Heart right ventricle (tissue), 16 donors: ENCODE results near the gene CARD8. TPM values are rescaled to one million over a fixed set of nuclear protein-coding genes. Genes with fewer than 3 reads are reported as not detected.

Experiments used
- ATAC-seq, 8 donors: fragments of 200-7000 bp; cut with Tn5 transposase; one replicate each; pipeline ENCODE4 v1.9.1; 2020; ENCODE audit warnings: mild to moderate bottlenecking in 8 of 8, moderate library complexity in 8 of 8, moderate number of reproducible peaks in 1 of 8
- DNase-seq, 2 donors: peaks; one replicate each; pipeline ENCODE4 v3.0.0-alpha.2; 2020
- H3K27ac ChIP-seq, 10 donors: fragments of 200-600 bp; sonication (generic) in 2 of 10; one replicate each; pipeline versions ENCODE4 v1.5.0 to v1.8.0; 2020 to 2022; ENCODE audit warnings: mild to moderate bottlenecking in 3 of 10
- H3K27me3 ChIP-seq, 7 donors: fragments of 200-600 bp; one replicate each; pipeline ENCODE4 v1.8.0; 2021 to 2022; ENCODE audit warnings: mild to moderate bottlenecking in 2 of 7
- H3K36me3 ChIP-seq, 9 donors: fragments of 200-600 bp; sonication (generic) in 1 of 9; one replicate each; pipeline versions ENCODE4 v1.5.0 to v1.8.0; 2020 to 2022; ENCODE audit warnings: mild to moderate bottlenecking in 2 of 9
- H3K4me1 ChIP-seq, 9 donors: fragments of 200-600 bp; sonication (generic) in 1 of 9; one replicate each; pipeline versions ENCODE4 v1.5.0 to v1.8.0; 2020 to 2022; ENCODE audit warnings: mild to moderate bottlenecking in 4 of 9
- H3K4me3 ChIP-seq, 10 donors: fragments of 200-600 bp; sonication (generic) in 2 of 10; one replicate each; pipeline versions ENCODE4 v1.5.0 to v1.8.0; 2020 to 2022; ENCODE audit warnings: mild to moderate bottlenecking in 7 of 10, moderate library complexity in 2 of 10
- H3K9me3 ChIP-seq, 11 donors: fragments of 200-600 bp in 10 of 11; sonication (generic) in 2 of 11; one replicate each; pipeline versions ENCODE4 v1.5.0 to v1.8.0; 2013 to 2022; ENCODE audit warnings: mild to moderate bottlenecking in 2 of 11, control low read depth in 1 of 11, moderate library complexity in 1 of 11
- CTCF ChIP-seq, 9 donors: fragments of 200-600 bp; sonication (generic) in 2 of 9; IDR thresholded peaks; one replicate each; pipeline versions ENCODE4 v1.5.0 to v1.8.0; 2021 to 2022; ENCODE audit warnings: antibody characterized with exemption in 9 of 9, mild to moderate bottlenecking in 5 of 9, moderate library complexity in 1 of 9
- WGBS, 2 donors: extraction: QIAGEN DNeasy Blood & Tissue Kit; methylation state at CpG; one replicate each; pipeline ENCODE4 v1.1.7; 2013; ENCODE audit warnings: inconsistent platforms in 1 of 2; 5-methylcytosine and 5-hydroxymethylcytosine counted together
- intact Hi-C, 10 donors: fragments of 100-400 bp; cut with DNase I; formaldehyde crosslinking; loops; one replicate each; pipeline versions ENCODE4 v1.11.1 to v1.14.2; 2022
- polyA plus RNA-seq, 2 donors: library from polyadenylated mRNA; stranded (reverse); fragments of 200-250 nt; gene quantifications; one replicate each; pipeline ENCODE4 v1.2.3, GENCODE V29; 2013
- total RNA-seq, 10 donors: library from RNA; stranded (reverse); fragmentation: NEBNext Ultra II Directional in 3 of 10; extraction: Animal tissue kit (Norgen Biotek cat#: 25700) in 3 of 10; gene quantifications; one replicate each; pipeline versions ENCODE4 v1.2.1 to v1.2.4, GENCODE V29; 2021 to 2023
- donor health status: Arrhythmogenic right ventricular cardiomyopathy.
- donor health status: ischemic (EF 13 %, LVEDD 7.1; RV severe dilation, severe dysfunction).
- donor health status: healthy with polysubstance abuse.
- donor health status: DM: no; HTN: yes; CAD: no.
- donor health status: DM: no; HTN: no; CAD: no.
- donor health status: ischemic (EF 25% LVEDD 6.9; RV normal size, moderate dysfunction).
- donor health status: ischemic (EF 25% LVEDD 5.7; RV mildly dilated, moderate dysfunction).
- donor health status: healthy.
- donor health status: DM: yes; HTN: yes; CAD: no.
- donor health status: Ischemic cardiomyopathy.
- donor health status: ischemic (EF 35%, LVEDD 5.7; RV mildly dilated, moderate dysfunction).
- donor health status: nonischemic (EF 11% LVEDD 7.7; RV severe dilation, severe dysfunction).
- donor health status: DM: yes; HTN: yes; CAD: no.
- donor health status: PGD.
- donor health status: ischemic (EF 29% LVEDD 5.4; RV normal size, mild dysfunction).
- donor health status: nonischemic (EF 23%, LVEDD 6.1; RV moderate dilation, normal function).

The CARD8 gene
- total and polyA plus RNA-seq, 12 donors, result 18.9 to 49.5 (median 29.4) TPM

- 83 to 86% methylated on average over 8 of the region's 8 CpGs for WGBS, 2 donors
- no peak for TF ChIP-seq CTCF (IDR thresholded peaks at IDR 0.05)
- intact Hi-C loops, result no loop called here
- H3K36me3 ChIP-seq, result peaks cover 0 to 35% (median 0%) of the 10 kb centered on the region in 9 donors
- H3K4me1 ChIP-seq, result no peaks in the 10 kb centered on the region
- DNase-seq (no peak), ATAC-seq (no peak)
- peaks cover 0 to 9% (median 5%) of the 10 kb centered on the region in 11 donors for H3K9me3 ChIP-seq
- H3K4me3 ChIP-seq, result no peak overlapping the region
- H3K27me3 ChIP-seq, result no peaks in the 10 kb centered on the region
- H3K27ac ChIP-seq, result no peak overlapping the region
These were observed 69.1 kb downstream of the CARD8 start for GRCh38 chr19:48186541-48186991.

DNA sequence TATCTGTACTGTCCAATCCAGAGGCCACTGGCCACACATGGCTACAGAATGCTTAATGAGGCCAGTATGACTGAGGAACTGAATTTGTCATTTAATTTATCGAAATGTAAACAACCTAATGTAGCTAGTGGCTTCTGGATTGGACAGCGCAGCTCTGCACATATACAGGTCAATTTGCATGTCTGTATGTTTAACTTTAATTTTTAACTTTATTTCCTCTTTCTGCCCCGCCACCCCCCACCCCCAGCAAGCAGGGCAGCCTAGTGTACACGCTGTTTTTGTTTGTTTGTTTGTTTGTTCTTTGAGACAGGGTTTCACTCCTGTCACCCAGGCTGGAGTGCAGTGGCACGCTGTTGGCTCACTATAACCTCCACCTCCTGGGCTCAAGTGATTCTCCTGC, 69.7 kb downstream of the CARD8 start:
- Histone ChIP-seq H3K4me1 (no peaks in the 10 kb centered on the region), H3K27me3 (no peaks in the 10 kb centered on the region), H3K9me3 (peaks cover 0 to 15% (median 10%) of the 10 kb centered on the region in 11 donors), H3K36me3 (peaks cover 0 to 35% (median 0%) of the 10 kb centered on the region in 9 donors), H3K4me3 (no peak overlapping the region), H3K27ac (no peak overlapping the region)
- WGBS, 2 donors, result 94% methylated on average over 5 of the region's 5 CpGs
- intact Hi-C loops, result no loop called here
- ATAC-seq, result no peak
- TF ChIP-seq CTCF (IDR thresholded peaks at IDR 0.05), result no peak
- no peak for DNase-seq

DNA sequence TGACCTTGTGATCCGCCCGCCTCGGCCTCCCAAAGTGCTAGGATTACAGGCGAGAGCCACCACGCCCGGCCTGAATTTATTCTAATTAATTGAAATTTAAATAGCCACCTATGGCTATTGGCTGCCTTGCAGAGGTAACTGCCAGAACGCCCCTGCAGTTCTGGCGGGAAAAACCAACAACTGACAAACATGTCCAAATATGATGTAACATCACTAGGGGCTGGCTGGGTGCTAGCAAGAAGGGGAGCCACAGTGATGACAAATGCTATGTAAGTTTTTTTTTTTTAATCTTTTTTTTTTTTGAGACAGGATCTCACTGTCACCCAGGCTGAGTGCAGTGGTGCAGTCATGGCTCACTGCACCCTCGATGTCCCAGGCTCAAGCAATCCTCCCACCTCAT, 72.4 kb downstream of the CARD8 start:
- Histone ChIP-seq H3K4me1 (no peaks in the 10 kb centered on the region), H3K9me3 (peaks cover 0 to 21% (median 13%) of the 10 kb centered on the region in 11 donors), H3K4me3 (no peak overlapping the region), H3K36me3 (peaks cover 0 to 41% (median 0%) of the 10 kb centered on the region in 9 donors), H3K27me3 (no peaks in the 10 kb centered on the region), H3K27ac (no peak overlapping the region)
- ATAC-seq, result no peak
- DNase-seq, result no peak
- WGBS, 2 donors, result 88 to 95% methylated on average over 9 of the region's 9 CpGs
- no peak for TF ChIP-seq CTCF (IDR thresholded peaks at IDR 0.05)
- intact Hi-C loops, result no loop called here

DNA sequence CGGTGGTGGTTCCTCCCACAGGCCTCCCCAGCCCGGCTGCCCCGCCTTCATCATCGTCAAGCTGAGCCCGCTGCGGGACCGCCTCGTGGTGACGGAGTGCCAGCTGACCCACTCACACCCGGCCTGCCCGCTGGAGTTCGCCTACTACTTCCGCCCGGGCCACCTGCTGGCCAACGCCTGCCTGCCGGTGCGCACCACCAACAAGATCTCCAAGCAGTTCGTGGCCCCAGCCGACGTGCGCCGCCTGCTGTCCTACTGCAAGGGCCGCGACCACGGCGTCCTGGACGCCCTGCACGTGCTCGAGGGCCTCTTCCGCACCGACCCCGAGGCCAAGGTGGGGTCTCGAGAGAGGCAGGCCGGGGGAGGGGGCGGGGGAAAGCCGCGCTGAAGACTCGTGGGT, 73.3 kb downstream of the CARD8 start:
- peaks cover 0 to 34% (median 0%) of the 10 kb centered on the region in 9 donors for H3K36me3 ChIP-seq
- H3K4me1 ChIP-seq, result no peaks in the 10 kb centered on the region
- ATAC-seq (no peak), DNase-seq (no peak)
- intact Hi-C loops, result no loop called here
- WGBS, 2 donors, result 91 to 96% methylated on average over 38 of the region's 38 CpGs
- peaks cover 0 to 21% (median 13%) of the 10 kb centered on the region in 11 donors for H3K9me3 ChIP-seq
- H3K4me3 ChIP-seq, result no peak overlapping the region
- no peaks in the 10 kb centered on the region for H3K27me3 ChIP-seq
- no peak for TF ChIP-seq CTCF (IDR thresholded peaks at IDR 0.05)
- H3K27ac ChIP-seq, result no peak overlapping the region
